HG02970 (cell line): Measurements from ENCODE around the gene TRIOBP.

Source experiments
- ATAC-seq: cut with Tn5 transposase; IDR thresholded peaks from one replicate; pipeline ENCODE4 v1.9.1; 2021; ENCODE audit warnings: mild to moderate bottlenecking, moderate library complexity, moderate number of reproducible peaks; ENCODE audit not compliant: unreplicated experiment, low FRiP score

The TRIOBP gene

DNA sequence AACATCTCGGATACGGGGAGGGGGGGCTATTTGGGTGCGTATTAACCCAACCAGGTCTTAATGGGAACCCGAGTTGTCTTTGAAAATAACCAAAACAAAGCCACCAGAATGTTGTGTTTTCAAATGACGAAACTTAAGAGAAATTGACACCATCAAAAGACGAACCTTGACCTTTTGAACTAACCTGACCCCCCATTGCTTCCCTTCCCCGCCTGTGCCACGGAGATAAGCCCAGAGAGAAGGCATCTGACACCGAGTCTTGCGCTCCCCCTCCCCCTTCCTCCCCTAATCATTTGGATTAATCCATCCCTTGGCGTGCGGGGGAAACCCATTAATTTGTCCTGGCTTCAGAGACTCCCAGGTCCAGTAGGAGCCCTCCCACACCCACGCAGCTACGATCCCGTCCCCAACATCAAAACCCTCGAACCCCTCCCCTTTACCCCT is 106.4 kb downstream of the TRIOBP start:
- no peak for ATAC-seq

DNA sequence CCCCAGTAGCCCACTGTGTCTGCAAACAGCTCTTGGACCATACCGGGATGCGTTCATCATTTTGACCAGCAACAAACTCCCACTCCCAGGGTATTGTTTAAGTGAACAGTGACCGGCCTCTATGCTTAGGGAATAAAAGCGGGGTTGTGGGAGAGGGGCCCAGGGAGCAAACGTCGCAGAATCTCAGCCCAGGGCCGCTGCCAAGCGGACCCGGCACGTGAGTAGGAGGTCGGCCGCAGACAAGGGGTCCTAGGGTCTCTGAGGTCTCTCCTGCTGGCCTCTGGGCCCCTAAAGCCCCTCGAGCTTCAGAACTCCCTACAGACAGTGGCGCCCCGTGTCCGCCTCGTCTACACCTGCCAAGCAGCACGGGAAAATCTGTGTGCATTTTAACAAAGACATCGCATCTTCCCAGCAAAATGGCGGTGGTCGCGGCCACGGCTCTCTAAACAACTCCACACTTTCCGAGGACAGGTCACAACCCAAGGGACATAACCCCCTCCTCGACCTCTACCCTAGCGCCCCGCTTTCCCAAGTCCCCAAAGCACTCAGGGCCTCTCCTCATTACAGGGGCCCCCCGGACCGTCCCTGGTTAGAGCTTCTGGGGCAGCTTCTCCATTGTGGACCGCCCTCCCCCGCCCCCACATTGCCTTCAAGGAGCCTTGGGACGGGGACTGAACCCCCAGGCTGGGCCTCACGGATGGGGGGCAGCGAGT is 106.9 kb downstream of the TRIOBP start:
- no peak for ATAC-seq

DNA sequence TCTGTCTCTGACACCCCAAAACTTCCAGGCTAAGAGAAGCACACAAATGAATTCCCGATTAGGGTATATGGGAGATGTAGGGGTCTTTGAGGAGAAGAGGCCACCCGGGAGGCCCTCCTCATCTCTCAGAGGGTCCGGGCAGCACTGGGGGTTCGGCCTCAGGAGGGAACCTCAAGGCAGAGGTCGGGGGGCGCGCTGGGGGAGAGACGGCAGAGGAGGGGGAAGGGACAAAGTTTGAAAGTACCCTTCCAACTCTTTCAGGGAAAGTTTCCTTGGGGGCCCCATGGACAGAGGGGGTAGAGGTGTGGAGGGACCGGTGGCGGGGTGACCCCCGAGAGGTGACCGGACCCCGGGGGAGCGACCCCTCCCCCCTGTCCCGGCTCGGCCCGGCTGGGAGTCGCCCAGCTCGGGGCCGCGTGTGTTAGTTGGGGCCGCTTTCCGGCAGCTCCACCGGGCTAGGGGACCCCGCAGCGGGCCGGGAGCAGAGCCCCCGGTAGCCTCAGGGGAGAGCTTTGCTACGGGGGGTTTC is 107.6 kb downstream of the TRIOBP start:
- no peak for ATAC-seq

DNA sequence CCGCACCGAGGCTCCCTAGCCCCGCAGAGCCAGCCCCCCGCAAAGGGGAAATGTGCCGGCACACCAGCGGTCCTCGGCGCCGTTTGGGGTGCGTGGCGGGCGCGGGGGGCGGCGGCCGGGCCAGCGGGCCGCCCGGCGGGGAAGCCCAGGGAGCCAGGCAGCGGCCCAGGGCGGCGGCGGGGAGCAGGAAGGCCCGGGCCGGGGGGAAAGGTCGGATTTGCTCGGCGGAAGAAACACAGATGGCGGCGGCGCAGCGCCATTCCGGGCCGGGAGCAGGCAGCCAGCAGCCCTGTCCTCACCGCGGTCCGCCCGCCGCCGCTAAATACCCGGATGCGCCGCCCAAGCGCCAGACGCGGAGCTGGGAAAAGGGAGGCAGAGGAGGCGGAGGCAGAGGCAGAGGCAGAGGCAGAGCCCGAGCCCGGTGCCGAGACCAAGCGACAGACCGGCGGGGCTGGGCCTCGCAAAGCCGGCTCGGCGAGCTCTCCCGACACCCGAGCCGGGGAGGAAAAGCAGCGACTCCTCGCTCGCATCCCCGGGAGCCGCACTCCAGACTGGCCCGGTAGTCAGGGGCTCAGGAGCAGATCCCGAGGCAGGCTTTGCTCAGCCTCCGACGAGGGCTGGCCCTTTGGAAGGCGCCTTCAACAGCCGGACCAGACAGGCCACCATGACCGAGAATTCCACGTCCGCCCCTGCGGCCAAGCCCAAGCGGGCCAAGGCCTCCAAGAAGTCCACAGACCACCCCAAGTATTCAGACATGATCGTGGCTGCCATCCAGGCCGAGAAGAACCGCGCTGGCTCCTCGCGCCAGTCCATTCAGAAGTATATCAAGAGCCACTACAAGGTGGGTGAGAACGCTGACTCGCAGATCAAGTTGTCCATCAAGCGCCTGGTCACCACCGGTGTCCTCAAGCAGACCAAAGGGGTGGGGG is 108.3 kb downstream of the TRIOBP start:
- ATAC-seq, result no peak

DNA sequence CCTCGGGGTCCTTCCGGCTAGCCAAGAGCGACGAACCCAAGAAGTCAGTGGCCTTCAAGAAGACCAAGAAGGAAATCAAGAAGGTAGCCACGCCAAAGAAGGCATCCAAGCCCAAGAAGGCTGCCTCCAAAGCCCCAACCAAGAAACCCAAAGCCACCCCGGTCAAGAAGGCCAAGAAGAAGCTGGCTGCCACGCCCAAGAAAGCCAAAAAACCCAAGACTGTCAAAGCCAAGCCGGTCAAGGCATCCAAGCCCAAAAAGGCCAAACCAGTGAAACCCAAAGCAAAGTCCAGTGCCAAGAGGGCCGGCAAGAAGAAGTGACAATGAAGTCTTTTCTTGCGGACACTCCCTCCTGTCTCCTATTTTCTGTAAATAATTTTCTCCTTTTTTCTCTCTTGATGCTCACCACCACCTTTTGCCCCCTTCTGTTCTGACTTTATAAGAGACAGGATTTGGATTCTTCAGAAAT is 109.0 kb downstream of the TRIOBP start:
- ATAC-seq, result no peak

DNA sequence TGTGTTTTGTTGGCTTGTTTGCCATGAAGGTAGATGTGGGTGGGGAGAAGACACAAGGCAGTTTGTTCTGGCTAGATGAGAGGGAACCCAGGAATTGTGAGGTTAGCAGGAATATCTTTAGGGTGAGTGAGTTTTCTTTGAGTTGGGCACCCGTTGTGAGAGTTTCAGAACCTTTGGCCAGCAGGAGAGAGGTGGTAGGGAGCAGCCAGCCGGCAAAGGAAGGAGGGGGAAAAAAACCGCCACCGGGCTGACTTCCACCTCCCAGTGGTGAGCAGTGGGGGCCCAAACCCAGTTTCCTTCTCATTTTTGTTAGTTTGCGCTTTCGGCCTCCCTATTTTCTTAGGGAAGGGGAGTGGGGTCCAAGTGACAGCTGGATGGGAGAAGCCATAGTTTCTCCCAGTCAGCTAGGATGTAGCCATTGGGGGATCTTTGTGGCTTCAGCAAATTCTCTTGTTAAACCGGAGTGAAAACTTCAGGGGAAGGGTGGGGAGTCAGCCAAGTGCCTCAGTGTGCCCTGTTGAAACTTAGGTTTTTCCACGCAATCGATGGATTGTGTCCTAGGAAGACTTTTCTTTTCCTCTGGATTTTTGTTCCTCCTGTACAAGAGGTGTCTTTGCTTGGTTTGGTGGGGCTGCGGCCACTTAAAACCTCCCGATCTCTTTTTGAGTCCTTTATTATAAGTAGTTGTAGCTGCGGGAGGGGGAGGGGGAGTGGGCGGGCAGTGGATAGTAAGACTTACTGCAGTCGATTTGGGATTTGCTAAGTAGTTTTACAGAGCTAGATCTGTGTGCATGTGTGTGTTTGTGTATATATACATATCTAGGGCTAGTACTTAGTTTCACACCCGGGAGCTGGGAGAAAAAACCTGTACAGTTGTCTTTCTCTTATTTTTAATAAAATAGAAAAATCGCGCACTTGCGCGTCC is 109.8 kb downstream of the TRIOBP start:
- no peak for ATAC-seq

DNA sequence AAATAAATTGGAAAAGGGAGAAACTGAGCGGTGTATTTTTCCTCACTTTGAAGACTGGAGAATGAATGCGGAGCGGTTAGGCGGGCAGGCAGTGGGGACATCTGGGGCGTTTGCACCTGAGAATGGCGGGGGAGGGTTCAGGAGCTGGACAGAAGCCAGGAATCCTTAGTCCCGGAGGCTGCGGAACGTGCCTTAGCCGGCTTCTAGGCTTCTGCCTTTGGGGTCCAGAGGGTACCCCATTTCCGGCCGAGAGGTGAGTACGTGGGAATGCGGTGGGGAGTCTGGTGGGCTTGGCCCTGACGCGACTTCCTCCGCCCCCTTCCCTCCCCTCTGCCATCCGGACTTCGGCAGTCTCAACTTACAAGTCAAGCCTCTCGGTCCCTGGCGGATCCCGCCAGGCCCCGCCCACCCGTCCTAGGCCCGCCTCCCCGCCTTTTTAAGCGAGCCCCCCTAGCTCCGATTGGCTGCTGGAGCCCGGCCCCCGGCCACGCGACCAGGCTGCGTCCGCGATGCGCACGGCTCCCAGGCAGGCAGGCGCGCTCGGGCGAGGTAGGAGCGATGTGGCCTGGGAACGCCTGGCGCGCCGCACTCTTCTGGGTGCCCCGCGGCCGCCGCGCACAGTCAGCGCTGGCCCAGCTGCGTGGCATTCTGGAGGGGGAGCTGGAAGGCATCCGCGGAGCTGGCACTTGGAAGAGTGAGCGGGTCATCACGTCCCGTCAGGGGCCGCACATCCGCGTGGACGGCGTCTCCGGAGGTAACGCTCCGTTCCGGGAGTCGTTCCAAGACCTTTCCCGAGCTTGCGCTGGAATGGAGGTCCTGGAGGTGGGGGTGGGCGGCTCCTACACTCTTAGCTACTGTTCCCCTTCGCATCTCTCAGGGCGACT is 110.8 kb downstream of the TRIOBP start, which contains the start of gene GCAT:
GCAT (plus strand) TSS at position 525 of the 884 bp plus-strand sequence; CDS start at position 559, 34 bp downstream.
- peak; percentile 80 for ATAC-seq

DNA sequence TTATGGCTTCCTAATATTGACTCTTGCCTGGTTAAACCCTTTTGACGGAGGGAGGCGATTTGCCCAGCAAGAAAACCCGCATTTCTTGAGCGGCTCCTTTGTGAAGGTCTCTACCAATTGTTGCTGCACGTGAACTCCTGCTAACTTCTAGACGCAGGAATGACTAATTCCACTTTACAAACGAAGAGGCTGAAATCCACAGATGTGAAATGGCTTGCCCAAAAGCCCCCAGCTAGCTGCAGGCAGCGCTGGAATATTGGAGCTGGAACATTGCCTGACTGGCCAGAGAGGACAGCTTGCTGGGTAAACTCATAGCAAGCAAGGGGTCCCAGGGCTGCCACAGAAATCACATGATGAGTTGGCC is 111.4 kb downstream of the TRIOBP start:
- ATAC-seq, result no peak

DNA sequence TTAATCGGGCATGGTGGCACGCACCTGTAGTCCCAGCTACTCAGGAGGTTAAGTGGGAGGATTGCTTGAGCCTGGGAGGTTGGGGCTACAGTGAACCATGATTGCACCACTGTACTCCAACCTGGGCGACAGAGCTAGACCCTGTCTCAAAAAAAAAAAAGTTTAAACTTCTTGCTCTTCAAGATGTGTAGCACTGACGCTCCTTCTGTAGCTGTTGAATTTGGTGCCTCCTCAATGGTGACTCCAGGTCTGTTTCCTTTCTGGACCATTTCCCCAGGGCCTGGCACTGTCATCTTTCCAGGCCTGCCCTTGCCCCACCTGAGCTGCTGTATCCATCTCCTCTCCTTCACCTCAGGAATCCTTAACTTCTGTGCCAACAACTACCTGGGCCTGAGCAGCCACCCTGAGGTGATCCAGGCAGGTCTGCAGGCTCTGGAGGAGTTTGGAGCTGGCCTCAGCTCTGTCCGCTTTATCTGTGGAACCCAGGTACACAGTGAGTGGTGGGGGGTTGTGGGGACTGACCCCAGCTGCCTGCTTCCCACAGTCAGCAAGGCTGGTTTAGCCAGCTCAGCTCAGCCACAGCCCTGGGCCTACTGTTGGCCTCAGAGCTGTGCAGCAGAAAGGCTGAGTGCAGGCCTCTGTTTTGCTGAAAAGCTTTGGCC is 113.0 kb downstream of the TRIOBP start:
- no peak for ATAC-seq

DNA sequence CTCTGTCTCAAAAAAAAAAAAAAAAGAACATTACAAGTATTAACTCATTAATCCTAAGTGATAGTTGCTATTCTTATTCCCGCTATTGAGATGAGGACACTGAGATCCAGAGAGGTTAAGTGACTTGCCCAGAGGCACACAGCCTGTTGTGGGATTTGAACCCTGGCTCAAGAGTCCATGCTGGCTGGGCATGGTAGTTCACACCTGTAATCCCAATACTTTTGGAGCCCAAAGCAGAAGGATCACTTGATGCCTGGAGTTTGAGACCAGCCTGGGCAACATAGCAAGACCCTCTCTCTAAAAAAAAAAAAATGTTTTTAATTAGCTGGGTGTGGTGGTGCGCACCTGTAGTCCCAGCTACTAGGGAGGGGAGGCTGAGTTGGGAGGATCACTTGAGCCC is 115.0 kb downstream of the TRIOBP start:
- no peak for ATAC-seq

DNA sequence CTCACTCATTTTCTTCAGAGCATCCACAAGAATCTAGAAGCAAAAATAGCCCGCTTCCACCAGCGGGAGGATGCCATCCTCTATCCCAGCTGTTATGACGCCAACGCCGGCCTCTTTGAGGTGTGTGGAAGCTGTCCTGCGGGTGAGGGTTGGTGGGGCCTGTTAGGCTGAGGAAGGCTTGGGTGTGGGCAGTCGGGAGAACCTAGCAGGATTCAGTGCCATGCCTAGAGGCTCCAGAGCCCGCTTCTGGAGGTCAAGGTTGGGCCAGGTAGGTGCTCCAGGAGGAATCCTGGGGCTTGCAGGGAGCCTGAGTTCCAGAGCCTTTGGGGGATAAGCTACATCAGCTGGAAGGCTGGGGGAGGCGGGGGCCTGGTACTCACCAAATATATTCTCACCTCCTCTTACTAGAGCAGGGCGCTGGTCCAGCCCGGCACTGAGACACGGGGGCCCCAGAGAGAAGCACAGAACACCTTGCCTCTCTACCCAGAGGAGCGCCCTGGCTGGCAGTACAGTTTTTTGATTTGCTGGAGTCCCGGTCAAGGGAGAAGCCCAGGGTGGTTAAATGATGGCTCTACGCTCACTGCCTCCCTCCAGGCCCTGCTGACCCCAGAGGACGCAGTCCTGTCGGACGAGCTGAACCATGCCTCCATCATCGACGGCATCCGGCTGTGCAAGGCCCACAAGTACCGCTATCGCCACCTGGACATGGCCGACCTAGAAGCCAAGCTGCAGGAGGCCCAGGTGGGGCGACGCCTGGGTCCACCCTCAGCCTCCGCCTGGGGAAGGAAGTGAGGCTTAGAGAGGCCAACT is 116.2 kb downstream of the TRIOBP start:
- no peak for ATAC-seq

DNA sequence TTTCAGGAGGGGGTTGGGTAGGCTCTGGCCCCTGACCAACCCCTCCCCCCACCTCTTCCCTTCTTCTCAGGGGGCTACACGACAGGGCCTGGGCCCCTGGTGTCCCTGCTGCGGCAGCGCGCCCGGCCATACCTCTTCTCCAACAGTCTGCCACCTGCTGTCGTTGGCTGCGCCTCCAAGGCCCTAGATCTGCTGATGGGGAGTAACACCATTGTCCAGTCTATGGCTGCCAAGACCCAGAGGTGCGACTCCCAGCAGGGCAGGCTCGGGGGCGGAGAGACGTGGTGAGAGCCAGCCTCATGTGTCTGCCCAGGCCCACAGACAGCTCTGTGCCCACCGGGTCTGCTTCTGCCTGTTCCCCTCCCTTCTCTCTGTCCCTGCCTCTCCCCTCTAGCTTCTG is 118.7 kb downstream of the TRIOBP start:
- ATAC-seq, result no peak

DNA sequence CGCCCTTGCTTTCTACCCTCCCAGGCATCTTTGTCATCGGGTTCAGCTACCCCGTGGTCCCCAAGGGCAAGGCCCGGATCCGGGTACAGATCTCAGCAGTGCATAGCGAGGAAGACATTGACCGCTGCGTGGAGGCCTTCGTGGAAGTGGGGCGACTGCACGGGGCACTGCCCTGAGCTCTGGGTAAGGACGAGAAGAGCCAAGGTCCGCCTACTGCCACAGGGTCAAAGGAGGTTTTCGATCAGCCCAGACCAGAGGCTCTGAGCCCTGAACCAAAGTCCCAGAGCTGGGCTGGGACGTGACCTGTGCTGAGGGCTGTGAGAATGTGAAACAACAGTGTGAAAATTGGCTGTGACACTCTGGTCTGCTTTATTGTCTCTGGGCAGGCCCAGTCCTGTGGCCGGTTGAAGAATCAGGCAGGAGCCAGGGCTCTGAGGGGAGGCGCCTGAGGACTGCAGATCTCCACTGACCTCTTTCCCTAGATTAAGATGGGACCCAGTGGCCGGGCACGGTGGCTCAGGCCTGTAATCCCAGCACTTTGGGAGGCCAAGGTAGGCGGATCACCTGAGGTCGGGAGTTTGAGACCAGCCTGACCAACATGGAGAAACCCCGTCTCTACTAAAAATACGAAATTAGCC is 119.8 kb downstream of the TRIOBP start:
- no peak for ATAC-seq

DNA sequence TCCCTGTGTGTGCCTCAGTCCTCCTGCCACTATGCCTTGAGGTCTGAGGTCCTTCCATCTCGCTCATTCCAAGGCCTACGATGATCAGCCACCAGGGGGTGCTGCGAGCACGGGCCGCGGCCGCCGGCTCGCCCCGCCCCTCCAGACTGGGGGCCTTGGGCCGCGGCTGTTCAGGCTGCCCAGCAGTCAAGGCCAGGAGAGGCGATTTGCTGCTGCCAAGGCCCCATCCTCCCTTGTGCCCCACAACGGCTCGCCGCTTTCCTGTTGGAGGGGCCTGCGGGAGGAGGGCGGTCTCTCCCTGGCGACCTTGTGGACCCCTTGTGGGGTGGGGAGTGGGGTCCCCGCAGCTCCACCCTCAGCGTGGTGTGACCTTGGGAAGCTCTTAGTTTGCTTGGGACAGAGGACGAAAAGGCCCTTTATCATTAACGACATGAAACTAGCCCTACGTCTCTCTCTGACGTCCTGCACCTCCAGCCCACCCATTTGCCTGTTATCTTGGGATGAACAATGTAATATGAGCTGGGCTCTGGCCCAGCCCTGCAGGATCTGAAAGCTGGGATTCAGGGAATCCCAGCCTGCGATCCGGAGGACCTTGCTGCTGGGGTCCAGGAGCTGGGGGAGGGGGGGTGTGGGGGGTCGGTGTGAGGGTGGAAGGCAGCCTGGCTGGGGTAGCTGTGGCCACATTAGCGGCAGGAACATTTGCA is 121.0 kb downstream of the TRIOBP start:
- no peak for ATAC-seq

DNA sequence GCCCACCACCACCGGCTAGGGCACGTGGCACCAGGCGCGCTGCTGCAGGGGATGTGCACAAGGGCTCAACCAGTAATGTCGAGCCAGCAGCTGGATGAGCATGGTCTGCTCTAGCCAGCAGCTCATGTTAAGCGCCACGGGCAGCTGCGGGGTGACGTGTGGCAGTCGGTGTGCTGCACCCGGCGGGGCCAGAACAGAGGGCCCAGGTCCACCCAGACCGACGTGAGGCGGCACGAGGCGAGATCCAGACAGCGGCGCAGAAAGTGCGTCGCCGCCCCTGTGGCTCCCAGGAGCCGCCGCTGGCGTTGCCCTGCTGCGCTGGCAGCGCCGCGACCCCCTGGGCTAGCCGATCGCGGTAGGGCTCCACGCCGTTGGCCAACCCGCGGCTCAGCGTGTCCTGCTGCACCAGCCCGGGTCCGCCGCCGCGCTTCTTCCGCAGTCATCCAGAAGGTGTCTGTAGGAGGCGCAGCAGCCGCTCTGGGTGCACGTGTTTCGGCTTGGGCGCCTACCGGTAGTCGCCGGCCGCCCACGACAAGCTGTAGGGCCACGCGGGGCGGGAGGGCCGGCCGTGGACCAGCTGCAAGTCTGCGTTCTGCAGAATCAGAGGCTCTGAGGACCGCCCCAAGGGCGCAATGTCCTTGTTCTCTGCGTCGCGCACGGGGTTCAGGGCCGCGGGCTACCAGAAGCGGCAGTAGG is 121.7 kb downstream of the TRIOBP start:
- no peak for ATAC-seq

DNA sequence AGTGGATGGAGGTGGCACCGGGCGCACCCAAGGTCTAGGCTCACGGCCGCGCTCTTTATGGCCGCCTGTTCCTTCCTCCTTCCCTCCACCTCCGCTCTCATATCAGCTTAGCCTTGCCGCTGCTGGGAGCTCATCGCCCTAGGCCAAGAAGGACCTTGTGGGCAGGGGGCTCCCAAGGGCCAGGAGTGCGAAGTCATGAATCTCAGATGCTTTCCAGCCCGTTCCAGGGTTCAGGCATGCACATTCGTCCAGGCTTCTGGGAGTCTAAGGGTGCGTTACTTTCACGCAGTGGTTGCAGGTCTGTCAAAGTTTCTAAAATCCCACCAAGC is 122.2 kb downstream of the TRIOBP start:
- ATAC-seq, result no peak
